ENCODE results near the gene MYH9. TPM values are rescaled to one million over a fixed set of nuclear protein-coding genes. Genes with fewer than 3 reads are reported as not detected.
"Not testable (repeated sequence)": the region's sequence is repeated elsewhere in the genome, so short reads cannot be mapped to it uniquely, and the experiment has no call there.

MYH9 gene
- total RNA-seq, 2 donors from 2014 or later = 125 to 229 TPM

DNA sequence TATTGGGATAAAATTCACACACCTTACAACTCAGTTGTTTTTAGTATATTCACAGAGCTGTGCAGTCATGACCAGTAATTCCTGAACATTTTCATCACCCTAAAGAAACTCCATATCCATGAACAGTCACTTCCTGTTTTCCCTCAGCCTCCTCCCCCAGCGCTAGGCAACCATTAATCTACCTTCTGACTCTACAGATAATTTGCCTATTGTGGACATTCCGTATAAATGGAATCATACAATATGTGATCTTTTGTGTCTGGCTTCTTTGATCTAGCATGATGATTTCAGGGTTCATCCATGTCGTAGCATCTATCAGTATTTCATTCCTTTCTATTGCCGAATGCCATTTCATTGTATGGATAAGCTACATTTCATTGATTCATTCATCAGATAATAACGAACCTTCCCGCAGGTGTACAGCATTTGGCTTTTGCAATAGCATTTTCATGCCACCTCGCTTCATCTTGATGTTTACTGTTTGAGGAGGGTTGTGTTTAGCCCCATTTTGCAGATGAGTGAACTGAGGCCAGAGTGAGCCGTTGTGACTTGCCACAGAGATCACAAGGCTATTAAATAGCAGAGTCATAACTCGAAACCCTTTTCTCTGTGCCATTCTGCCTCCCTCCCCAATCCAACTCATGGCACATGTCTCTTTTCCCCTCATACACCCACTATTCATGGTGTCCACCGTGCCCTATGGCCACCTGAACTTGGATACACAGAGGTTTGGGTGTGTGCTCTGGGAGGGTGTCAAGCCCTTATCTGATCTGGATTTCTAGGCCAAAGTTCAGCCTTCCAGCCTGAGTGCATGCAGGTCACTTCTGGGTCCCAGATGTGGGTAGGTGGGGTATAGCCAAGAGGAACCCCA is 11.1 kb upstream of the MYH9 start:
- DNase-seq (ENCODE audit: low spot score) = no peak
- TF ChIP-seq, protein P1, sequence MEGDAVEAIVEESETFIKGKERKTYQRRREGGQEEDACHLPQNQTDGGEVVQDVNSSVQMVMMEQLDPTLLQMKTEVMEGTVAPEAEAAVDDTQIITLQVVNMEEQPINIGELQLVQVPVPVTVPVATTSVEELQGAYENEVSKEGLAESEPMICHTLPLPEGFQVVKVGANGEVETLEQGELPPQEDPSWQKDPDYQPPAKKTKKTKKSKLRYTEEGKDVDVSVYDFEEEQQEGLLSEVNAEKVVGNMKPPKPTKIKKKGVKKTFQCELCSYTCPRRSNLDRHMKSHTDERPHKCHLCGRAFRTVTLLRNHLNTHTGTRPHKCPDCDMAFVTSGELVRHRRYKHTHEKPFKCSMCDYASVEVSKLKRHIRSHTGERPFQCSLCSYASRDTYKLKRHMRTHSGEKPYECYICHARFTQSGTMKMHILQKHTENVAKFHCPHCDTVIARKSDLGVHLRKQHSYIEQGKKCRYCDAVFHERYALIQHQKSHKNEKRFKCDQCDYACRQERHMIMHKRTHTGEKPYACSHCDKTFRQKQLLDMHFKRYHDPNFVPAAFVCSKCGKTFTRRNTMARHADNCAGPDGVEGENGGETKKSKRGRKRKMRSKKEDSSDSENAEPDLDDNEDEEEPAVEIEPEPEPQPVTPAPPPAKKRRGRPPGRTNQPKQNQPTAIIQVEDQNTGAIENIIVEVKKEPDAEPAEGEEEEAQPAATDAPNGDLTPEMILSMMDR (IDR thresholded peaks at IDR 0.05) = no peak
- Histone ChIP-seq H3K4me3 (no peak overlapping the region), H3K9me3 (no peaks in the 10 kb centered on the region), H3K27ac (no peak overlapping the region), H3K4me1 (peaks cover 0 to 21% of the 10 kb centered on the region in 2 donors), H3K36me3 (no peaks in the 10 kb centered on the region), H3K27me3 (no peaks in the 10 kb centered on the region)

DNA sequence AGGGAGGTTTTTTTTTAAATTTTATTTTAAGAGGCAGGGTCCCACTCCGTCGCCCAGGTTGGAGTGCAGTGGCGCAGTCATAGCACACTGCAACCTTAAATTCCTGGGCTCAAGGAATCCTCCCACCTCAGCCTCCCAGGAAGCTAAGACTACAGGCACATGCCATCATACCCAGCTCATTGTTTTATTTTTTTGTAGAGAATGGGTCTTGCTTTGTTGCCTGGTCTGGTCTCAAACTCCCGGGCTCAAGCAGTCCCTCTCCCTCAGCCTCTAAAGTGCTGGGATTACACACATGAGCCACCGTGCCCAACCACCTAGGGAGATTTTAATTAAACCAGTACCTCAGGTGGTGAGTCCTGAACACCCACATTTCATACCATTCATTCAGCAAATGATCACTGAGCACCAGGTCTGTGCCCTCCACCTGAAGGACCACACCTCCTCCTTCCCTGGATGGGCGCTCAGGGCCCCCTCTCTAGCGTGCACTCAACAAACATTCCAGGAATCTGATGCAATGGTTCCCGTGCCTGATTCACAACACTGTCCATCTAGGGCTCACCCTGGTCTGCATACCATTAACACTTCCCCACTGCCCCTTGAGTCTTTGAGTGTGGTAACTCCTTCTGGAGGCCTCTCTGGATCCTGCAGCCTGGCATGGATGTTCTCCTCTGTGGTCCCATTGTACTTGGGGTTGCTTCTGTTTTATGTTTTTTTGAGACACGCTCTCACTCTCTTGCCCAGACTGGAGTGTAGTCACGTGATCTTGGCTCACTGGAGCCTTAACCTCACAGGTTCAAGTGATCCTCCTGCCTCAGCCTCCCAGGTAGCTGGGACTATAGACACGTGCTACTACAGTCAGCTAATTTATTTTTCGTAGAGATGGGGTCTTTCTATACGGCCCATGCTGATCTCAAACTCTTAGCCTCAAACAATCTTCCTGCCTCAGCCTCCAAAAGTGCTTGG is 9.6 kb upstream of the MYH9 start:
- Histone ChIP-seq H3K27ac (no peak overlapping the region), H3K4me1 (peaks cover 0 to 21% of the 10 kb centered on the region in 2 donors), H3K27me3 (no peaks in the 10 kb centered on the region), H3K36me3 (no peaks in the 10 kb centered on the region), H3K9me3 (no peaks in the 10 kb centered on the region), H3K4me3 (no peak overlapping the region)
- no peak for DNase-seq (ENCODE audit: low spot score)
- TF ChIP-seq, protein P1 (IDR thresholded peaks at IDR 0.05) = no peak

DNA sequence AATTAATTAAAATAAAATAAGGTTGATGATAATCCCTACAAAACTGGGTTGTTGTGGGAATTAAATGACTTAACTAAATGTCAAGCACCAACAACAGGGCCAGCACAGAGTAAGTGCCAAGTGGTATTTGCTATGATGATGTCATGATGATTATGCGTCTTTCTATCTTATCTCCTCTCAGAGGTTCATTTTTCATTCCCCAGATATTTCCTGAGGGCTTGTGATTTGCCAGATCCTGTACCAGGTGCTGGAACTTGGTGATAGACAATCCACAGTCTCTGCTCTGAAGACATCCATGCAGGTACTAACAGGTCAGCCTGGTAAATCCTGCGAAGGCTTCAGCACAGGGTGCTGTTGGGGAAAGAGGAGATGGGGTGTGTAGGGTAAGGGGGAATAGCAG is 8.1 kb upstream of the MYH9 start:
- TF ChIP-seq, protein P1 (IDR thresholded peaks at IDR 0.05) = no peak
- H3K4me1 ChIP-seq = peaks cover 0 to 27% of the 10 kb centered on the region in 2 donors
- no peaks in the 10 kb centered on the region for H3K27me3 ChIP-seq
- DNase-seq (ENCODE audit: low spot score) = no peak
- no peaks in the 10 kb centered on the region for H3K9me3 ChIP-seq
- peak overlapping the region; percentile 33 to 43 for H3K27ac ChIP-seq
- H3K4me3 ChIP-seq = no peak overlapping the region
- H3K36me3 ChIP-seq = no peaks in the 10 kb centered on the region

DNA sequence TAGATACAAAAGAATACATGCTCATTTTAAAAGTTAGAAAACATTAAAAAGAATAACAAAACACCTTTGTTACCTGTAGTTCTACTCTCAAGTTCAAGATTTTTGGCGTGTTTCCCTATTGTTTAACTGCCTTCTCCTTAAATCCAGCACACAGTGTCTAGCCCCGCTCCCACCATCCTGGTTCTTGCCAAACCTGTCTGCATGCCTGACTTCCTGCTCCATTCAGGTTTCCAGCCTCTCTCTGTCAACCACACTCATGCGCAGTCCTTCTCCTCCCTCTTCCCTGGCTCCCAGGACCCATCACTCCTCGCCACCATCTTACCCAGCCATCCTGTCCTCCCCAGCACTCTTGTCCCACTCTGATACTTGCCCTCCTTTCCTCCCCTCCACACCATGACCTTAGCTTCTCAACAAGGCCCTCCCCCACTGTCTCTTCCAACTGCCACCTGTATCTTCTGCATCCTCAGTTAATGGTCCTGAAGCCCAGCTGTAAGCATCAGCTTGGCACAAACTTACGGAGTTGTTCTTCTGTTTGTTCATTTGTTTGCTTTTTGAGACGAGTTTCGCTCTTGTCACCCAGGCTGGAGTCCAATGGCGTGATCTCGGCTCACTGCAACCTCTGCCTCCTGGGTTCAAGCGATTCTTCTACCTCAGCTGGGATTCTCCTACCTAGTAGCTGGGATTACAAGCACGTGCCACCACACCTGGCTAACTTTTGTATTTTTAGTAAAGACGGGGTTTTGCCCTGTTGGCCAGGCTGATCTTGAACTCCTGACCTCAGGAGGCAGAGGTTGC is 7.5 kb upstream of the MYH9 start:
- TF ChIP-seq, protein P1 (IDR thresholded peaks at IDR 0.05) = no peak
- no peaks in the 10 kb centered on the region for H3K9me3 ChIP-seq
- no peak for DNase-seq (ENCODE audit: low spot score)
- no peaks in the 10 kb centered on the region for H3K36me3 ChIP-seq
- no peak overlapping the region for H3K4me3 ChIP-seq
- H3K4me1 ChIP-seq = peaks cover 0 to 27% of the 10 kb centered on the region in 2 donors
- peak overlapping the region; percentile 33 to 43 for H3K27ac ChIP-seq
- no peaks in the 10 kb centered on the region for H3K27me3 ChIP-seq

DNA sequence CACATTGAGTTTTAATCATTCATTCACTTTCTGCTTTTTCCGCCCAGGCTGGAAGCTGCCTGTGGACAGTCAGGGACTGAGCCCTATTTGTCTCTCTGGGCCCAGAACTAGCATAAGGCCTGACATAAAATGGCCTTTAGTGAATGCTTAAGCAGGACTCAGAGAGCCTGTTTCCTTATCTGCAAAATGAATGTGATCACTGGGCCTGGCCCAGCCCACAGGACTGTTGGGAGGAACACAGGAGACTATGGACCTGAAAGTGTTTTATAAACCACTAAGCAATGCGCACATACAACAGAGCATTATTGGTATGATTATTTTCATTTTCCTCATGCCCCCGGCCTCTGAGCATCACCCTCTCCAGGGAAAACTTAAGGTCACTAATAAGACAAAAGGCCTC is 3.9 kb upstream of the MYH9 start:
- Histone ChIP-seq H3K4me3 (no peak overlapping the region), H3K27ac (peak overlapping the region in 1 of 2 donors; percentile 31), H3K4me1 (peaks cover 0 to 18% of the 10 kb centered on the region in 2 donors), H3K27me3 (no peaks in the 10 kb centered on the region), H3K36me3 (peaks cover 5% of the 10 kb centered on the region), H3K9me3 (no peaks in the 10 kb centered on the region)
- no peak for DNase-seq (ENCODE audit: low spot score)
- TF ChIP-seq, protein P1 (IDR thresholded peaks at IDR 0.05) = no peak

DNA sequence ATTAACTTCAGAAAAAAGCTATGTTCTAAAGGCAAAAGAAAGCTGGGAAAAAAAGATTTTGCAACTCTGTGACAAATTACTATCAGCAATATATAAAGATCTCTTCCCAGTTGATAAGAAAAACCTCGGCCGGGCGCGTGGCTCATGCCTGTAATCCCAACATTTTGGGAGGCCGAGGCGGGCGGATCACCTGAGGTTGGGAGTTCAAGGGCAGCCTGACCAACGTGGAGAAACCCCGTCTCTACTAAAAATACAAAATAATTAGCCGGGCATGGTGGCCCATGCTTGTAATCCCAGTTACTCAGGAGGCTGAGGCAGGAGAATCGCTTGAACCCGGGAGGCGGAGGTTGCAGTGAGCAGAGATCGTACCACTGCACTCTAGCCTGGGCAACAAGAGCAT is 1.4 kb upstream of the MYH9 start:
- Histone ChIP-seq H3K4me1 (peaks cover 0 to 27% of the 10 kb centered on the region in 2 donors), H3K36me3 (peaks cover 19% of the 10 kb centered on the region), H3K27ac (peak overlapping the region in 1 of 2 donors; percentile 80), H3K4me3 (peak overlapping the region; percentile 36 to 46)
- H3K9me3 ChIP-seq; H3K27me3 ChIP-seq; DNase-seq (ENCODE audit: low spot score): not testable (repeated sequence)

Measured in right atrium auricular region (tissue), 2 donors.